COLO668 (cell line): Measurements from ENCODE around the gene MARCHF6.
"Not testable (repeated sequence)": the region's sequence is repeated elsewhere in the genome, so short reads cannot be mapped to it uniquely, and the experiment has no call there.

ENCODE experiments used
- DNase-seq: peaks from one replicate; lab custom pipeline; 2025; ENCODE audit not compliant: unreplicated experiment; lab: John Stamatoyannopoulos, UW

The MARCHF6 gene

GRCh38 chr5:10348258-10348657 is 5.2 kb upstream of the MARCHF6 start:
- DNase-seq, result no peak

DNA sequence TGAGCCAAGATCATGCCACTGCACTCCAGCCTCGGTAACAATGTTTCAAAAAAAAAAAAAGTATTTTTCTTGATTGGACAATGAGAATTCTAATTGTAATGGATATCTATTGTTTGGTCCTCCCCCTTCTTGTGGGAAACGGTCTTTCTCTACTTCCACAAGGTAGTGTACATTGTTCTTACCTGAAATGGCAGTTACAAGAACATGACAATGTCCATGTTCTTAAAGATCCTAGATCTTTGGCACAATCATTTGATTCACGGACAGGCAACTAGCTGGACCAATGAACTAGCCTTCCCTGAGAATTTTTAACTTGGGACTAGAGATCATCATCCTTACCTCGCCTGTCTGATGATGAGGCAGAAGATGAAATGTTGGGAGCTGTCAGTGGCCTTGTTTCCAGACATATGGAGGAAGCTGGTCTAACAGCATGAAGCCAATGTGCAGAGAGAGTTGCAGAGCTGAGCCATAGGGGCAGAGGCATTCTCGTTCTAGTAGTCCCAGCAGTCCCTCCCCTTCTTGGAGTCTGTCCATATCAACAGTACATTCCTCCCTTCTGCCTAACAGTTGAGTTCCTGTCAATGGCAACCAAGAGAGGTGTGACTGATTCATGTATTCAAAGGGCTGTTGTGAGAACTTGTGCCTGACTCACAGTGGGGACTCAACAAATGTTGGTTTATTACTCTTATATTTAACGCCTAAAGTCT is 2.1 kb upstream of the MARCHF6 start:
- no peak for DNase-seq

- no peak for DNase-seq
These were observed 1.6 kb upstream of the MARCHF6 start for GRCh38 chr5:10351919-10352318.

GRCh38 chr5:10352430-10353240 is 860 bp upstream of the MARCHF6 start:
- no peak for DNase-seq

- peak; percentile 73 for DNase-seq
These were observed 765 bp downstream of the MARCHF6 start for GRCh38 chr5:10354048-10354872.

GRCh38 chr5:10355071-10355889 is 1.8 kb downstream of the MARCHF6 start:
- no peak for DNase-seq

- DNase-seq, result no peak
These were observed 5.5 kb downstream of the MARCHF6 start for GRCh38 chr5:10358999-10359398.

DNA sequence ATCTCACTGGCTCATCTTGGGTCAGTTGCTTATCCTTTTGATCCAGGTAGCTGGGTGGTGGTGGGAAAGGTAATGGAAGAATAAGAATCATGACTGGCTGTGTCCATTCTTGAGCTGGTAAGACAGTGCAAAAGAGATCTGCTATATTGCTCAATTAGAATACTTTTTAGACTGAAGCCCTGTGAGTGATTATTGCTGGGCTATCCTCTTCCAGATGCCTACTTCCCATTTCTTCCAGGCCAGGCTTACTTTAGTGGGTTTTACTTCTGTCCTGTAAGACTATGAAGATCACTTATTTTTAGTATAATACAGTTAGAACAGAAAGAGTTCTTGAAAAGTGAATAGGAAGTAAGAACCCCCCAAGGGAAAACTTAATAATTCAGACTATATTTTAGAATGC is 7.2 kb downstream of the MARCHF6 start:
- DNase-seq, result no peak

DNA sequence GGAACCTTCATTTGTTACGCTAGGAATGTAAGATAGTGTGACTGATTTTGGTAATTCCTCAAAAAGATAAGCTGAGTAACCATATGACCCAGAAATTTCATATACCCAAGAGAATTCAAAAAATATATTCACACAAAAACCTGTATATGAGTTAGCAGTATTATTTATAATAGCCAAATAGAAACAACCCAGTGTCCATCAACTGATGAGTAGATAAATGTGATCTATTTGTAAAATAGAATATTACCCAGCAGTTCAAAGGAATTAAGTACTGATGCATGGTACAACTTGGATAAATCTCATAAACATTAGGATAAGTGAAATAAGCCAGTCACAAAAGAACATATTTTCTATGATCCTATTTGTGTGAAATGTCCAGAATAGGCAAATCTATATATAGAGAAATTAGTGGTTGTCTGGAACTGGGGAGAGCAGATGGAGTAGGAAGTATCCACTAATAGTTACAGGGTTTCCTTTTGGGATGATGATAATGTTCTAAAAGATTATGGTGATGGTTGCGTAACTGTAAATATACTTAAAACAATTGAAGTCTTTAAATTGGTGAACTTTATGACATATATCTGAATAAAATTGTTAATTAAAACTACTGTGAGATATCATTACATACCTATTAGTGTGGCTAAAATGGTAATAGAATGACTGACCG is 10.2 kb downstream of the MARCHF6 start:
- DNase-seq, result no peak

DNA sequence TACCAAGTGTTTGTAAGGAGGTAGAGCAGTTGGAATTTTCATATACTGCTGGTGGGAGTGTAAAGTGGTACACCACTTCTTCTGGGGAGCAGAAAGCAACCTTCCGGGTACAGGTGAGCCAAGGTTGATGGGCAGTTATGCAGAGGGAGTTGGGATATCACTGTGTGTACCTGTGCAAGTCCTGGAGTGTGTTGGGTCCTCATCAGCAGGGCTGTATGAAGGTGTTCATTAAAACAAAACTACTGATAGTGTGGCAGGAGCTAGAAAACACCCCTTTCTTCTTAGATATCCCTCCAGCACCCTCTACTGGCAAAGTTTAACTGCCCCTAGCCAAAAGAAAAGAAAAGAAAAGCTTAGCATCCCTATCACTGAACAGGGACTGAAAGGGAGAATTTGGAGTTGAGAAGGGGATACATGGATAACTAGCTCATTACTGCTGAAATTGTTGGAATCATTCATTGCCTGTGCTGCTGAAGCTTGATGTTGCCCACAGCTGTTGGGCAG is 10.7 kb downstream of the MARCHF6 start:
- no peak for DNase-seq

- DNase-seq, result no peak
These were observed 12.3 kb downstream of the MARCHF6 start for GRCh38 chr5:10365782-10366181.

- no peak for DNase-seq
These were observed 13.1 kb downstream of the MARCHF6 start for GRCh38 chr5:10366310-10367272.

GRCh38 chr5:10367579-10367978 is 14.1 kb downstream of the MARCHF6 start:
- DNase-seq, result no peak

DNA sequence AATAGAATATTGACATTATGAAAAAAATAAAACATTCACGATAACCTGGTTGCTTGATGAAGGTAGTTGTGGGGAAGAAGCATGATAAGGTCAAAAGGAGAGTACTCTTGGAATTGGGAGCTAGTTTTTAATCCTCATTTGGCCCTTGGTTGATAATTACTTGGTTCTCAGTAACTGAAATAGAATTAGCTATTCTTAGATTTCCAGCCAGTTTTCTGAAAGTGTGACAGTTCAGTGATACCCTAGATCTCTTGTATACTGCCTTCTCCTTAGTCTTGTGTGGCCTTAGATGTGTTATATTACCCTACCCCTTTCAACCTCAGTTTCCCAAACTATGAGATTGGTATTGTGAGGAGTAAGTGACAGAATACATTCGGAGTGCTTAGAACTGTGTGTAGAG is 17.4 kb downstream of the MARCHF6 start:
- DNase-seq, result no peak

GRCh38 chr5:10371369-10371768 is 17.9 kb downstream of the MARCHF6 start:
- DNase-seq, result not testable (repeated sequence)

DNA sequence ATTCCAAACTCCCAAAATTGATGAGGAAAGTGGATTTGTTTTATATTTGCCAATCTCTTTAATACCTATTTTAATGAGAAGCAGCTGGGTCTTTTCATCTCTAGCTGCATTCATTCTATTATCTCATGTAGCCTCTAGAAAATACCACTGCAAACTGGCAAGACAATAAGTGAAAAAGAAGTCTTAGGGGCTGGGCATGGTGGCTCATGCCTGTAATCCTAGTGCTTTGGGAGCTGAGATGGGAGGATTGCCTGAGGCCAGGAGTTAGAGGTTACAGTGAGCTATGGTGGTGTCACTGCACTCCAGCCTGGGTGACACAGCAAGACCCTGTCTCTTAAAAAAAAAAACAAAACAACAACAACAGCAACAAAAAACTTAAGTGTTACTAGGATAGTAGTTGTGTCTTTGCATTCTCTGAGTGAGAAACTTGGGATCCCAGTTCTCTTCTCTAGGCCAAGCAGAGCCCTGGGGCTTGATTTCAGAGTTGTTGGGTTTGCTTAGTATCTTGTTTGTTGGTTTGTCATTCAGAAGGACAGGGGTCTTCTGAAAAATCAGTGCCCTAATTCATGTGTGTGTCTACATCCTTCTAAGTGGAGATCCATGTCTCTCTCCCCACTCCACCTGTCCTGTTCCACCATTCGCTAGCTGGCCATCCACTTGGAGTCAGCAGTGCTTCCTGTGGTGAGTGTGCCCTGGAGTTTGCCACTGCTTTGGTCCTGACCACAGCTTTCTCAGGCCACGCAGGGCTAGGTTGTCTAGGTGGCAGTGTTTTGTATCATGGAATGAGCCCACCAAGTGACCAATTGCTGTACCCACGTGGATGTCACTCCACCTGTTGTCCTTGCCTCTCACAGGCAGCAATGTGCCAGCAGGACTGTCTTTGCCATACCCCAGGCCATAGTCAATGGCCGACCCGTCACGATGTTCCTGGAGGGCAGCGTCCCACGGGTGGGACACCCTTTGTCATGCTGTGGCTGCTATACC is 19.5 kb downstream of the MARCHF6 start:
- DNase-seq, result no peak
